HEK293 (cell line): ENCODE data around the gene STMN1.

Source experiments
- ATF2 ChIP-seq: fragments of 450-650 bp; formaldehyde crosslinking; IDR thresholded peaks from 2 replicates; pipeline ENCODE4 v1.5.1; 2016; ENCODE audit warnings: missing biosample characterization, missing genetic modification characterization, low read depth
- GLIS2 ChIP-seq: fragments of 450-650 bp; formaldehyde crosslinking; IDR thresholded peaks from 2 replicates; pipeline ENCODE4 v1.5.1; 2016; ENCODE audit warnings: missing biosample characterization, missing genetic modification characterization
- HOXD13 ChIP-seq: sonication (generic); formaldehyde crosslinking; IDR thresholded peaks from 2 replicates; pipeline ENCODE4 v1.8.0; 2022; ENCODE audit warnings: missing genetic modification reagents, borderline replicate concordance
- KLF1 ChIP-seq: fragments of 450-650 bp; formaldehyde crosslinking; IDR thresholded peaks from 2 replicates; pipeline ENCODE4 v1.5.1; 2016; ENCODE audit warnings: missing biosample characterization, missing genetic modification characterization
- PBX3 ChIP-seq: sonication (generic); formaldehyde crosslinking; IDR thresholded peaks from 2 replicates; pipeline ENCODE4 v1.8.1; 2022; ENCODE audit warnings: mild to moderate bottlenecking, moderate library complexity, missing genetic modification reagents
- TCF7L2 ChIP-seq: IDR thresholded peaks from 2 replicates; pipeline ENCODE4 v1.6.1; 2011; ENCODE audit warnings: low read depth, mild to moderate bottlenecking, inconsistent platforms, low read length, moderate library complexity, borderline replicate concordance
- WT1 ChIP-seq: fragments of 450-650 bp; formaldehyde crosslinking; IDR thresholded peaks from 2 replicates; pipeline ENCODE4 v1.5.1; 2016; ENCODE audit warnings: missing biosample characterization, missing genetic modification characterization
- ZBTB11 ChIP-seq: fragments of 450-650 bp; formaldehyde crosslinking; conservative IDR thresholded peaks from 2 replicates; pipeline ENCODE4 v1.5.1; 2016; ENCODE audit warnings: low read depth, missing biosample characterization, missing genetic modification characterization
- ZBTB20 ChIP-seq: fragments of 450-650 bp; formaldehyde crosslinking; IDR thresholded peaks from 2 replicates; pipeline ENCODE4 v1.5.1; 2016; ENCODE audit warnings: missing biosample characterization, missing genetic modification characterization
- ZBTB7A ChIP-seq: fragments of 450-650 bp; formaldehyde crosslinking; IDR thresholded peaks from 2 replicates; pipeline ENCODE4 v1.5.1; 2016; ENCODE audit warnings: low read depth, missing biosample characterization, missing genetic modification characterization
- ZNF155 ChIP-seq: fragments of 450-650 bp; formaldehyde crosslinking; IDR thresholded peaks from 2 replicates; pipeline ENCODE4 v1.5.1; 2016; ENCODE audit warnings: missing biosample characterization, missing genetic modification characterization
- ZNF335 ChIP-seq: fragments of 450-650 bp; formaldehyde crosslinking; conservative IDR thresholded peaks from 2 replicates; pipeline ENCODE4 v1.5.1; 2016; ENCODE audit warnings: missing biosample characterization, missing genetic modification characterization
- ZNF544 ChIP-seq: fragments of 450-650 bp; formaldehyde crosslinking; IDR thresholded peaks from 2 replicates; pipeline ENCODE4 v1.5.0; 2017; ENCODE audit warnings: missing biosample characterization, missing genetic modification characterization
- ZNF548 ChIP-seq: fragments of 450-650 bp; formaldehyde crosslinking; IDR thresholded peaks from 2 replicates; pipeline ENCODE4 v1.5.1; 2016; ENCODE audit warnings: missing biosample characterization, missing genetic modification characterization
- ZNF571 ChIP-seq: fragments of 450-650 bp; formaldehyde crosslinking; IDR thresholded peaks from 2 replicates; pipeline ENCODE4 v1.5.0; 2017; ENCODE audit warnings: missing biosample characterization, missing genetic modification characterization
- ZNF639 ChIP-seq: fragments of 450-650 bp; formaldehyde crosslinking; IDR thresholded peaks from 2 replicates; pipeline ENCODE4 v1.5.1; 2016; ENCODE audit warnings: missing biosample characterization, missing genetic modification characterization
- ZNF645 ChIP-seq: fragments of 450-650 bp; formaldehyde crosslinking; IDR thresholded peaks from 2 replicates; pipeline ENCODE4; 2016; ENCODE audit warnings: missing biosample characterization, missing genetic modification characterization
- ZNF658 ChIP-seq: fragments of 450-650 bp; formaldehyde crosslinking; IDR thresholded peaks from 2 replicates; pipeline ENCODE4; 2016; ENCODE audit warnings: missing biosample characterization, missing genetic modification characterization
- ZNF707 ChIP-seq: fragments of 450-650 bp; formaldehyde crosslinking; IDR thresholded peaks from 2 replicates; pipeline ENCODE4 v1.5.1; 2016; ENCODE audit warnings: missing biosample characterization, missing genetic modification characterization
- ZNF747 ChIP-seq: fragments of 450-650 bp; formaldehyde crosslinking; IDR thresholded peaks from 2 replicates; pipeline ENCODE4 v1.5.1; 2016; ENCODE audit warnings: missing biosample characterization, missing genetic modification characterization
- ZNF792 ChIP-seq: fragments of 450-650 bp; formaldehyde crosslinking; IDR thresholded peaks from 2 replicates; pipeline ENCODE4 v1.5.1; 2016; ENCODE audit warnings: missing biosample characterization, missing genetic modification characterization
- ZNF830 ChIP-seq: fragments of 450-650 bp; IDR thresholded peaks from 2 replicates; pipeline ENCODE4 v1.5.0; 2018; ENCODE audit warnings: missing biosample characterization, missing genetic modification characterization, low read depth, mild to moderate bottlenecking, moderate library complexity
- ZSCAN30 ChIP-seq: fragments of 450-650 bp; IDR thresholded peaks from 2 replicates; pipeline ENCODE4 v1.5.1; 2018; ENCODE audit warnings: missing biosample characterization, mild to moderate bottlenecking, missing genetic modification characterization, moderate library complexity

Gene STMN1

GRCh38 chr1:25861316-25862286 is 44.6 kb downstream of the STMN1 start (continued):
- TF ChIP-seq ZNF830 (tag by site-specific recombination) (no peak), ZNF747 (tag by site-specific recombination) (no peak), ZNF544 (tag by site-specific recombination) (no peak), GLIS2 (tag by site-specific recombination) (no peak), KLF1 (tag by site-specific recombination) (no peak), ZBTB20 (tag by site-specific recombination) (peak; percentile 50; the same call in 1 of the 2 replicates), TCF7L2 (0 out of 2 replicates have a peak, but pooled peaks have one; percentile 4), ZNF571 (tag by site-specific recombination) (no peak), ZSCAN30 (tag by site-specific recombination) (no peak), PBX3 (no peak), ZNF335 (tag by site-specific recombination) (no peak), WT1 (tag by site-specific recombination) (peak; percentile 79), ZNF548 (tag by site-specific recombination) (no peak), ZBTB11 (tag by site-specific recombination) (0 out of 2 replicates have a peak, but pooled peaks have one; percentile 16), HOXD13 (CRISPR knock-in tag) (no peak), ZNF639 (tag by site-specific recombination) (no peak), ZNF645 (tag by site-specific recombination) (no peak), ZNF792 (tag by site-specific recombination) (no peak), ZNF155 (tag by site-specific recombination) (no peak), ZNF658 (tag by site-specific recombination) (no peak), ATF2 (no peak), ZBTB7A (tag by site-specific recombination) (no peak), ZNF707 (tag by site-specific recombination) (no peak)
